ENCODE measurements around the gene TSC22D1.
"Not testable (repeated sequence)": the region's sequence is repeated elsewhere in the genome, so short reads cannot be mapped to it uniquely, and the experiment has no call there.

Gene TSC22D1

GRCh38 chr13:44617648-44618047, 41.5 kb upstream of the TSC22D1 start:
- in situ Hi-C loops (cut with MboI; ENCODE audit: low sequenced_read_pairs, unreplicated experiment), result no loop called here
- DNase-seq (ENCODE audit: low spot score), result no peak
- no peak for TF ChIP-seq CTCF (IDR thresholded peaks at IDR 0.05; ENCODE audit: borderline replicate concordance, control extremely low read depth, extremely low read depth, insufficient read depth, missing control alignments)

GRCh38 chr13:44609137-44609536, 33.0 kb upstream of the TSC22D1 start:
- in situ Hi-C loops (cut with MboI; ENCODE audit: low sequenced_read_pairs, unreplicated experiment), result no loop called here
- DNase-seq (ENCODE audit: low spot score), result no peak
- TF ChIP-seq CTCF (IDR thresholded peaks at IDR 0.05; ENCODE audit: borderline replicate concordance, control extremely low read depth, extremely low read depth, insufficient read depth, missing control alignments), result no peak

GRCh38 chr13:44605721-44606120, 29.6 kb upstream of the TSC22D1 start:
- no peak for TF ChIP-seq CTCF (IDR thresholded peaks at IDR 0.05; ENCODE audit: borderline replicate concordance, control extremely low read depth, extremely low read depth, insufficient read depth, missing control alignments)

GRCh38 chr13:44605275-44605674, 29.1 kb upstream of the TSC22D1 start:
- in situ Hi-C loops (cut with MboI; ENCODE audit: low sequenced_read_pairs, unreplicated experiment), result no loop called here
- no peak for TF ChIP-seq CTCF (IDR thresholded peaks at IDR 0.05; ENCODE audit: borderline replicate concordance, control extremely low read depth, extremely low read depth, insufficient read depth, missing control alignments)
- DNase-seq (ENCODE audit: low spot score), result no peak

More at GRCh38 chr13:44605721-44606120, 29.6 kb upstream of the TSC22D1 start:
- in situ Hi-C loops (cut with MboI; ENCODE audit: low sequenced_read_pairs, unreplicated experiment), result no loop called here
- DNase-seq (ENCODE audit: low spot score), result no peak

- no peak for DNase-seq (ENCODE audit: low spot score)
- no peak for TF ChIP-seq CTCF (IDR thresholded peaks at IDR 0.05; ENCODE audit: borderline replicate concordance, control extremely low read depth, extremely low read depth, insufficient read depth, missing control alignments)
- in situ Hi-C loops (cut with MboI; ENCODE audit: low sequenced_read_pairs, unreplicated experiment), result no loop called here
Measured at GRCh38 chr13:44601586-44601985, 25.5 kb upstream of the TSC22D1 start.

GRCh38 chr13:44593861-44594592, 17.9 kb upstream of the TSC22D1 start:
- in situ Hi-C loops (cut with MboI; ENCODE audit: low sequenced_read_pairs, unreplicated experiment), result not testable (repeated sequence)

GRCh38 chr13:44592216-44592847, 16.2 kb upstream of the TSC22D1 start:
- TF ChIP-seq CTCF (IDR thresholded peaks at IDR 0.05; ENCODE audit: borderline replicate concordance, control extremely low read depth, extremely low read depth, insufficient read depth, missing control alignments), result no peak
- in situ Hi-C loops (cut with MboI; ENCODE audit: low sequenced_read_pairs, unreplicated experiment), result no loop called here
- no peak for DNase-seq (ENCODE audit: low spot score)

More at GRCh38 chr13:44593861-44594592, 17.9 kb upstream of the TSC22D1 start:
- not testable (repeated sequence) for DNase-seq (ENCODE audit: low spot score)

Data from GM13976 (cell line).